22Rv1 (cell line): ENCODE results near the gene MYOCOS.

Experiments
- H3K27ac ChIP-seq: fragments of 450-650 bp; 2 replicates; pipeline ENCODE4 v1.5.1; 2017
- CTCF ChIP-seq: fragments of 450-650 bp; IDR thresholded peaks from 2 replicates; pipeline ENCODE4 v1.5.1; 2017; ENCODE audit warnings: mild to moderate bottlenecking
- ZFX ChIP-seq: fragments of 450-650 bp; IDR thresholded peaks from 2 replicates; pipeline ENCODE4 v1.6.1; 2017; ENCODE audit warnings: antibody characterized with exemption, borderline replicate concordance

Gene MYOCOS

GRCh38 chr1:171625225-171625624 is 3.2 kb downstream of the MYOCOS start:
- TF ChIP-seq ZFX (no peak), CTCF (no peak)
- no peak overlapping the region for H3K27ac ChIP-seq

DNA sequence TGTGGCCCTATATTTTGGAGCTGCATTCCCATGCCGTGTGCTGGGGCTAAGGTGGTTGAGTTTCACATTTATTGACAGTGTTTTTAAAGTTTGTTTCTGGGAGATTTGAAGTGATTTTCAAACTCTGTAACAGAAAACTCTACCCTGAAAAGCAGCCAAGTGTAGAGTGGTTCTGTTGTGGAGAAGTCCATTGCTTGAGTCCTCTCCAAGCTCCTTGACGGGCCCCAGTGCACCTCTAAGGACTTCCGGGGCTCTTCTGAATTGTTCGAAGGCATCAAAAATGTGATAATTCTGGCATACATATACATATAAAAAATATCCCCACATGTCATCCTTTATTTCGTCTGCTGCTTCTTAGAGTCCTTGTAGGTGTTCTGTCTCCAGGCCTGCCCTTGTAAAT is 5.0 kb downstream of the MYOCOS start:
- TF ChIP-seq ZFX, result no peak
- no peak for TF ChIP-seq CTCF
- H3K27ac ChIP-seq, result no peak overlapping the region

GRCh38 chr1:171628225-171628624 is 6.2 kb downstream of the MYOCOS start:
- TF ChIP-seq ZFX, result no peak
- no peak for TF ChIP-seq CTCF
- H3K27ac ChIP-seq, result no peak overlapping the region

DNA sequence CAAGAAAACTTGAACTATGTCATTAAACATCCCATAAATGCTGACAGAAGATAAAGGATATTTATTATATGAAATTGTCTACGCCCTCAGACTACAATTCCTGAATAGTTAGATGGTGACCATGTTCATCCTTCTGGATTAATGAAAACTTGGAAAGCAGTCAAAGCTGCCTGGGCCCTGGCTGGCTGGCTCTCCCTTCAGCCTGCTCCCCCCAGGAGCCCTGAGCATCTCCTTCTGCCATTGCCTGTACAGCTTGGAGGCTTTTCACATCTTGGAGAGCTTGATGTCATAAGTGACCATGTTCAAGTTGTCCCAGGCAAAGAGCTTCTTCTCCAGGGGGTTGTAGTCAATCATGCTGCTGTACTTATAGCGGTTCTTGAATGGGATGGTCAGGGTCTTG is 13.6 kb downstream of the MYOCOS start:
- no peak overlapping the region for H3K27ac ChIP-seq
- TF ChIP-seq ZFX (no peak), CTCF (no peak)

DNA sequence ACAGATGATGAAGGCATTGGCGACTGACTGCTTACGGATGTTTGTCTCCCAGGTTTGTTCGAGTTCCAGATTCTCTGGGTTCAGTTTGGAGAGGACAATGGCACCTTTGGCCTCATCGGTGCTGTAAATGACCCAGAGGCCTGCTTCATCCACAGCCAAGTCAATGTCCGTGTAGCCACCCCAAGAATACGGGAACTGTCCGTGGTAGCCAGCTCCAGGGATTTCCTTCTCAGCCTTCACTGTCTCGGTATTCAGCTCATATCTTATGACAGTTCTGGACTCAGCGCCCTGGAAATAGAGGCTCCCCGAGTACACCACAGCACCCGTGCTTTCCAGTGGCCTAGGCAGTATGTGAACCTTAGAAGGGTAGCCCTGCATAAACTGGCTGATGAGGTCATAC is 14.1 kb downstream of the MYOCOS start:
- H3K27ac ChIP-seq, result no peak overlapping the region
- TF ChIP-seq CTCF, result no peak
- TF ChIP-seq ZFX, result no peak

DNA sequence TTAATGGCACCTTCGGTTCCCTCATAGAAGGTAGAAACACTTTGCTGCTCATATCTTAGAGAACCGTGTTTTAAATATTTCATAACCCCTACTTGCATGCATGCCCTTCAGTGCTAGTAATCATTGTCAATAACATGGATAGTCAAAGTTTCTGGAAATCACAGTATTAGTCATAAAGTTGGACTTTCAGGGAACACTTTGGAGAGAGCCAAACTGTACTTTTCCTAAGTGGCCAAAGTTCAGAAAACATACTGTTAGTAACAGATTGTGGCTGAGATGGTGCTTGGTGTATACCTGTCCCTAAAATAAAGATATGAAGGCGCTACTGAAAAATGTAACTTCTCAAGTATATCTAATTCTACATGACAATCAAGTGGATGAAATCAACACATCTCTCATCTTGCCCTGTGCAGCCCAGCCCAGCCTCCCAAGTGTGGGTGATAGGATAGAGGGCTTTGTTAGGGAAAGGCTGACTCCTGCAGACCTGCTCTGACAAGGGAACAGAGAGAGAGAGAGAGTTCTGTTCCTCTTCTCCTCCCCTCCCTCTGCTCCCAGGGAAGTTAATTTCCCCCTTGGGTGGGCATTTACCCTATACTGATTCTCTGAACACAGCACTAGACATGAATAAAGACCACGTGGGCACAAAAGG is 16.0 kb downstream of the MYOCOS start:
- TF ChIP-seq ZFX (no peak), CTCF (no peak)
- H3K27ac ChIP-seq, result no peak overlapping the region

- H3K27ac ChIP-seq, result no peak overlapping the region
- TF ChIP-seq ZFX (no peak), CTCF (no peak)
Measured at GRCh38 chr1:171640225-171640624, 18.2 kb downstream of the MYOCOS start.
